K562 (cell line): ENCODE results near the gene VAMP4. TPM values are rescaled to one million over a fixed set of nuclear protein-coding genes. Genes with fewer than 3 reads are reported as not detected.

Experiments
- ATAC-seq: fragments of 200-7000 bp; cut with Tn5 transposase; 3 replicates; pipeline ENCODE4 v1.9.1; 2020; ENCODE audit warnings: moderate library complexity
- BruUV-seq: library from RNA; stranded (reverse); fragments of 400-500 nt; replicated peaks from 2 replicates; lab custom pipeline; 2021; lab: Mats Ljungman, UMichigan
- CTCF ChIA-PET: fragments of 300-600 bp; formaldehyde crosslinking; extraction: SDS; loops from one replicate; lab custom pipeline; 2021; ENCODE audit warnings: low intra/inter-chr PET ratio; lab: Yijun Ruan, JAX
- POLR2A ChIA-PET: fragments of 300-600, 350-650 bp; sonication (Branson Sonifier 250); formaldehyde crosslinking; extraction: SDS; loops from one replicate; lab custom pipeline; 2021; ENCODE audit warnings: antibody characterized with exemption, inconsistent platforms; lab: Yijun Ruan, JAX
- DNase-seq, 4 experiments: peaks; one replicate each; pipeline versions ENCODE4 v3.0.0 to v3.0.0-alpha.2; 2011 to 2018; ENCODE audit warnings: low spot score in 3 of 4, mixed read lengths in 3 of 4; ENCODE audit errors: extremely low read depth in 1 of 4
- FAIRE-seq: peaks from 2 replicates; lab custom pipeline; 2011; peaks lifted over from hg19 to GRCh38; lab: Jason Lieb, UNC
- H2AFZ ChIP-seq: 2 replicates; pipeline ENCODE4 v1.6.0; 2011; ENCODE audit warnings: low read depth, low read length, control low read depth, inconsistent platforms
- H3K27ac ChIP-seq: fragments of 200-600 bp; 3 replicates; pipeline ENCODE4 v1.8.0; 2011; ENCODE audit warnings: low read depth, mild to moderate bottlenecking, control low read depth, inconsistent platforms, low read length, moderate library complexity, mixed read lengths; ENCODE audit errors: extremely low read depth
- H3K27me3 ChIP-seq, 2 experiments: fragments of 300-600 bp in 1 of 2; 2 replicates in 1 of 2; 3 replicates in 1 of 2; pipeline versions ENCODE4 v1.6.0 to v1.8.0; 2011; ENCODE audit warnings: inconsistent platforms in 2 of 2, low read length in 2 of 2, mild to moderate bottlenecking in 1 of 2, mixed read lengths in 1 of 2, moderate library complexity in 1 of 2; ENCODE audit not compliant: control insufficient read depth in 2 of 2, insufficient read depth in 2 of 2
- H3K36me3 ChIP-seq: fragments of 300-600 bp; 3 replicates; pipeline ENCODE4 v1.8.0; 2011; ENCODE audit warnings: mild to moderate bottlenecking, low read length, inconsistent platforms; ENCODE audit not compliant: control insufficient read depth, insufficient read depth
- H3K4me1 ChIP-seq, 2 experiments: fragments of 200-600 bp in 1 of 2; replicated peaks in 1 of 2; 2 replicates in 1 of 2; 3 replicates in 1 of 2; pipeline versions ENCODE4 v1.5.1 to v1.8.0; 2011; ENCODE audit warnings: inconsistent platforms in 2 of 2, low read length in 2 of 2, mild to moderate bottlenecking in 1 of 2, mixed read lengths in 1 of 2, moderate library complexity in 1 of 2; ENCODE audit not compliant: control insufficient read depth in 2 of 2, insufficient read depth in 2 of 2
- H3K4me2 ChIP-seq: 2 replicates; pipeline ENCODE4 v1.6.1; 2011; ENCODE audit warnings: low read length, control low read depth, inconsistent platforms, mixed read lengths; ENCODE audit not compliant: insufficient read depth
- H3K4me3 ChIP-seq: fragments of 200-600 bp; sonication (generic), shearing (Covaris generic); 2 replicates; pipeline ENCODE4 v1.5.1; 2016; ENCODE audit warnings: control low read depth, inconsistent platforms
- H3K79me2 ChIP-seq: fragments of 200-600 bp; 3 replicates; pipeline ENCODE4 v1.8.0; 2011; ENCODE audit warnings: low read length, inconsistent platforms; ENCODE audit not compliant: control insufficient read depth, insufficient read depth
- H3K9ac ChIP-seq, 2 experiments: 2 replicates each; pipeline versions ENCODE4 v1.6.0 to v1.6.1; 2011; ENCODE audit warnings: low read depth in 2 of 2, low read length in 2 of 2, control low read depth in 1 of 2, inconsistent platforms in 1 of 2, mild to moderate bottlenecking in 1 of 2, mixed read lengths in 1 of 2; ENCODE audit not compliant: insufficient read depth in 1 of 2
- H3K9me1 ChIP-seq: one replicate; pipeline ENCODE4 v1.6.0; 2011; ENCODE audit warnings: inconsistent platforms, mild to moderate bottlenecking, low read length, moderate library complexity; ENCODE audit not compliant: control insufficient read depth, insufficient read depth
- H3K9me3 ChIP-seq: replicated peaks from 2 replicates; pipeline ENCODE4 v1.5.1; 2011; ENCODE audit warnings: low read depth, low read length, inconsistent platforms; ENCODE audit not compliant: control insufficient read depth, insufficient read depth
- H4K20me1 ChIP-seq: replicated peaks from 2 replicates; pipeline ENCODE4 v1.6.1; 2011; ENCODE audit warnings: low read length, inconsistent platforms, mixed read lengths; ENCODE audit not compliant: control insufficient read depth, insufficient read depth
- LARP7 ChIP-seq: fragments of 450-650 bp; IDR thresholded peaks from 2 replicates; pipeline ENCODE4 v1.6.1; 2016
- ZBTB40 ChIP-seq, 2 experiments: fragments of 450-650 bp in 1 of 2; sonication (generic) in 1 of 2; formaldehyde crosslinking in 1 of 2; IDR thresholded peaks; 2 replicates each; pipeline versions ENCODE4 v1.7.1 to v1.9.0; 2016 to 2022; ENCODE audit warnings: inconsistent platforms in 1 of 2, mild to moderate bottlenecking in 1 of 2, missing genetic modification reagents in 1 of 2
- WGBS: fragments of 100-300 bp; shearing (Covaris generic); methylation state at CpG from one replicate; pipeline ENCODE4 v1.1.6; 2016; ENCODE audit warnings: low coverage, mixed read lengths; ENCODE audit not compliant: insufficient coverage; ENCODE audit errors: missing lambda C conversion rate; 5-methylcytosine and 5-hydroxymethylcytosine counted together
- in situ Hi-C: fragments of 300-500 bp; cut with MboI; formaldehyde crosslinking; loops from 4 replicates; pipeline ENCODE4 v1.15.0; 2018; ENCODE audit warnings: inconsistent platforms, mixed read lengths
- intact Hi-C: fragments of 100-400 bp; cut with micrococcal nuclease; formaldehyde crosslinking; loops from 2 replicates; pipeline ENCODE4 v1.14.2; 2022
- polyA plus RNA-seq, 8 experiments: library from polyadenylated mRNA; depleted of rRNA in 4 of 8; stranded (reverse) in 5 of 8; unstranded in 3 of 8; fragments of >200 nt; fragmentation: Nextera tagmentation in 2 of 8; fragmentation: Illumina TruSeq in 1 of 8; extraction: Ambion mirVana in 2 of 8; extraction: Trizol in 1 of 8; gene quantifications; 2 replicates each; pipeline versions ENCODE4 v1.2.1 to v1.2.3, GENCODE V29; 2011 to 2014; ENCODE audit warnings: inconsistent platforms in 1 of 8, missing spikeins in 1 of 8
- total RNA-seq, 7 experiments: library from RNA; depleted of rRNA in 6 of 7; stranded (reverse); fragments of >200 nt in 6 of 7; fragmentation: Illumina TruSeq in 2 of 7; extraction: Trizol in 2 of 7; gene quantifications; 2 replicates each; pipeline versions ENCODE4 v1.2.1 to v1.2.3, GENCODE V29; 2011 to 2021; ENCODE audit warnings: low replicate concordance in 1 of 7

The VAMP4 gene
- total and polyA plus RNA-seq, 9 of the 15 experiments (the other 6 are each of a cell fraction or from before 2014, with no cell fraction given): 3.3 to 21.4 (median 11.9) TPM

GRCh38 chr1:171718848-171719247, 23.0 kb downstream of the VAMP4 start:
- FAIRE-seq: no peak
- no peaks in the 10 kb centered on the region for H3K79me2 ChIP-seq
- no peak overlapping the region for H3K4me2 ChIP-seq
- no peak overlapping the region for H3K4me3 ChIP-seq
- no peak for DNase-seq
- no peaks in the 10 kb centered on the region for H3K9me1 ChIP-seq
- ChIA-PET POLR2A (interaction anchor here (0.5 kb wide), 1 partner anchor 35 kb away, joined by 3 read pairs; no protein-coding TSS in a partner anchor), CTCF (no interaction called here)
- intact Hi-C loops (loop anchor here (10.0 kb wide), 1 partner anchor 234 kb away; the partner anchor contains the start of gene PRRC2C), in situ Hi-C loops (no loop called here)
- no peak overlapping the region for H2AFZ ChIP-seq
- H3K4me1 ChIP-seq: peaks cover 0 to 4% of the 10 kb centered on the region in 2 experiments; a peak in 2 of 5 replicates
- H3K9me3 ChIP-seq: no peaks in the 10 kb centered on the region; the same call in 1 of the 2 replicates
- no peak overlapping the region for H3K9ac ChIP-seq
- peaks cover 7% of the 10 kb centered on the region; the same call in 2 of the 3 replicates for H3K36me3 ChIP-seq
- no TSS peak for BruUV-seq
- H4K20me1 ChIP-seq: no peaks in the 10 kb centered on the region
- 84% methylated on average over 1 of the region's 1 CpG for WGBS
- no peak for ATAC-seq
- no peak for TF ChIP-seq LARP7
- peak; percentile 89 for TF ChIP-seq ZBTB40 (IDR thresholded peaks at IDR 0.05)
- TF ChIP-seq ZBTB40 (CRISPR knock-in tag; IDR thresholded peaks at IDR 0.05): peak; percentile 65; the same call in 1 of the 2 replicates
- H3K27ac ChIP-seq: no peak overlapping the region
- H3K27me3 ChIP-seq: no peaks in the 10 kb centered on the region
